ELR (cell line): ENCODE measurements around the gene OR4D9.
"Not testable (repeated sequence)": the region's sequence is repeated elsewhere in the genome, so short reads cannot be mapped to it uniquely, and the experiment has no call there.

ENCODE experiments used
- DNase-seq: peaks from one replicate; pipeline ENCODE4 v3.0.0-alpha.2; 2015; ENCODE audit warnings: low read depth

OR4D9 gene

GRCh38 chr11:59510941-59511589, at the start of gene OR4D9:
Gene OR4D9, plus strand, starts transcription at chr11:59511539. Its CDS starts 3,374 bp downstream, at chr11:59514913.
- DNase-seq: peak; percentile 4

GRCh38 chr11:59463190-59463641, 48.1 kb upstream of the OR4D9 start:
- DNase-seq: peak; percentile 7

- no peak for DNase-seq
Observed at GRCh38 chr11:59473015-59473414, 38.3 kb upstream of the OR4D9 start, which contains the start of gene OR4D10. Gene OR4D10, plus strand, starts transcription at chr11:59473315. Its CDS starts 4,115 bp downstream, at chr11:59477430.

GRCh38 chr11:59475176-59475575, 36.2 kb upstream of the OR4D9 start:
- no peak for DNase-seq

- no peak for DNase-seq
Observed at GRCh38 chr11:59479906-59480305, 31.4 kb upstream of the OR4D9 start.

- DNase-seq: no peak
Observed at GRCh38 chr11:59480359-59480758, 31.0 kb upstream of the OR4D9 start.

GRCh38 chr11:59501931-59502330, 9.4 kb upstream of the OR4D9 start:
- no peak for DNase-seq

GRCh38 chr11:59503276-59503675, 8.1 kb upstream of the OR4D9 start, which contains the start of gene OR4D11:
Gene OR4D11, plus strand, starts transcription at chr11:59503576. Its CDS starts 0 bp downstream, at chr11:59503576.
- no peak for DNase-seq

GRCh38 chr11:59511675-59512074, 336 bp downstream of the OR4D9 start:
- DNase-seq: no peak

- not testable (repeated sequence) for DNase-seq
Observed at GRCh38 chr11:59520139-59520538, 8.8 kb downstream of the OR4D9 start.

GRCh38 chr11:59520741-59521140, 9.4 kb downstream of the OR4D9 start:
- DNase-seq: no peak

- peak; percentile 15 for DNase-seq
Observed at GRCh38 chr11:59523541-59523940, 12.2 kb downstream of the OR4D9 start.

- DNase-seq: no peak
Observed at GRCh38 chr11:59528711-59529110, 17.4 kb downstream of the OR4D9 start.

GRCh38 chr11:59532620-59533019, 21.3 kb downstream of the OR4D9 start:
- DNase-seq: no peak

- no peak for DNase-seq
Observed at GRCh38 chr11:59534676-59535075, 23.3 kb downstream of the OR4D9 start.

- no peak for DNase-seq
Observed at GRCh38 chr11:59542142-59542810, 30.9 kb downstream of the OR4D9 start.

GRCh38 chr11:59543713-59544112, 32.4 kb downstream of the OR4D9 start:
- not testable (repeated sequence) for DNase-seq

GRCh38 chr11:59544869-59545178, 33.5 kb downstream of the OR4D9 start:
- no peak for DNase-seq

GRCh38 chr11:59545179-59546020, 34.1 kb downstream of the OR4D9 start:
- peak; percentile 95 for DNase-seq

- not testable (repeated sequence) for DNase-seq
Observed at GRCh38 chr11:59547605-59548308, 36.4 kb downstream of the OR4D9 start.

- no peak for DNase-seq
Observed at GRCh38 chr11:59548309-59548656, 36.9 kb downstream of the OR4D9 start.

- peak; percentile 98 for DNase-seq
Observed at GRCh38 chr11:59550368-59550841, 39.1 kb downstream of the OR4D9 start.
